GM12875 (cell line): Measurements from ENCODE around the gene CREB5.

Experiments
- H3K4me3 ChIP-seq: one replicate; pipeline ENCODE4 v1.5.1; 2011; ENCODE audit warnings: low read depth, low read length, control low read depth
- TF ChIP-seq, protein P1 (sequence below): IDR thresholded peaks from 2 replicates; pipeline ENCODE4 v1.5.1; 2011; ENCODE audit warnings: low read depth, mild to moderate bottlenecking, control low read depth, inconsistent platforms, low read length, moderate library complexity, borderline replicate concordance; ENCODE audit not compliant: insufficient read depth

Gene CREB5

DNA sequence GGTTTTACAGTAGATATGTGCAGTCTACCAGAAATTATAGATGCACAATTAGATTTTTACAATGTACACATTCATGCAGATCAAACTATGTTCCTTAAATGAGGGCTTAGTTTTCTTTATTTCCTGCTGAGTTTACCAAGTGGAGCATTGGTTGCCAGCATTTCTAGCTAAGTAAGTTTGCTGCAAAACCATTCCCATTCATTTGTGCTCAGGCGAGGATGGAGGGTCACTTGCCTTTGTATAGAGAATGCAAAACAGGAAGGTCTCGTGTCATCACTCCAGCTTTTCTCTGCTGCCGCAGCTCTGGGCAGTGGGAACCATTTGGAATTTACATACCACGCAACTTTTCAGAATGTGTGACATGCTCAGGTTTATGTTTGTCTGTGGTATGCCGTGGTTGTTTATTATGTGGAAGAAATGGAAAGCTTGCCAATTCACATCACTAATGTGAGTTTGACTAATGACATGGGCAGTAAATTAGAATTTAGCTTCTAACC lies 347.2 kb downstream of the CREB5 start:
- H3K4me3 ChIP-seq = no peak overlapping the region
- TF ChIP-seq, protein P1, sequence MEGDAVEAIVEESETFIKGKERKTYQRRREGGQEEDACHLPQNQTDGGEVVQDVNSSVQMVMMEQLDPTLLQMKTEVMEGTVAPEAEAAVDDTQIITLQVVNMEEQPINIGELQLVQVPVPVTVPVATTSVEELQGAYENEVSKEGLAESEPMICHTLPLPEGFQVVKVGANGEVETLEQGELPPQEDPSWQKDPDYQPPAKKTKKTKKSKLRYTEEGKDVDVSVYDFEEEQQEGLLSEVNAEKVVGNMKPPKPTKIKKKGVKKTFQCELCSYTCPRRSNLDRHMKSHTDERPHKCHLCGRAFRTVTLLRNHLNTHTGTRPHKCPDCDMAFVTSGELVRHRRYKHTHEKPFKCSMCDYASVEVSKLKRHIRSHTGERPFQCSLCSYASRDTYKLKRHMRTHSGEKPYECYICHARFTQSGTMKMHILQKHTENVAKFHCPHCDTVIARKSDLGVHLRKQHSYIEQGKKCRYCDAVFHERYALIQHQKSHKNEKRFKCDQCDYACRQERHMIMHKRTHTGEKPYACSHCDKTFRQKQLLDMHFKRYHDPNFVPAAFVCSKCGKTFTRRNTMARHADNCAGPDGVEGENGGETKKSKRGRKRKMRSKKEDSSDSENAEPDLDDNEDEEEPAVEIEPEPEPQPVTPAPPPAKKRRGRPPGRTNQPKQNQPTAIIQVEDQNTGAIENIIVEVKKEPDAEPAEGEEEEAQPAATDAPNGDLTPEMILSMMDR = no peak

DNA sequence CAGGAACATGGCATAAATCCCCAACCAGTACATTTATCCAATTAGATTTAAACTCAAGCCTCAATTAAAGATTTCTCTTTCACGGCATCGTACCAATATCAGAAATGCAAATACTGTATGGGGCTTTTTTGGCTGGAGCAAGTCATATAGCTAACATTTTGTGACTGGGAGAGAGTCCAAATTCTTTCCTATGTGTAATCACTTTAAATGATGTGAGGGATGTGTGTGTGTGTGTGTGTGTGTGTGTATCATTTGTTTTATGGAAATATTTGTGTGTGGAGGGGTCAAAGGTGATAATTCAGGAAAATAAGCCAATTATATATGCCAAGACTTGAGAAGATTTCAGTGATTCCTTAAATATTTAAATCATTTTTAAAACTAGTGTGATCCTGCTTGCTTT lies 349.2 kb downstream of the CREB5 start:
- TF ChIP-seq, protein P1 = no peak
- H3K4me3 ChIP-seq = no peak overlapping the region

DNA sequence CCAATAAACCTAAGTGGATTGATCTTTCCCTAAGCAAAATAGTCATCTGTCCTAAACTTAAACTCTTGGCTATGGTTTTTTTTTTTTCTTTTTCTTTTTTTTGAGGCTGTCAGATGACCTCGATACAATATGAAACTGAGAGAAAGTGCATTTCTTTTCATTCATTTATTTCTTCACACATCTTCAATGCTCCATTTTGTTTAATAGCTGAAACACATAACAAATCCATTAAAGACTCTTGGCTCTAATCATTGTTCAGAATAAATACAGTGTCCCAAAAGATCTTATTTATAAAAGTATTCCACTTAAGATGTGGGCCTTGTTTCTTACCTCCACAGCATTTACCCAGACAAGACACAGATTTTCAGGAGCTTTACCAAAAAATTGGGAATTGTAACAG lies 350.3 kb downstream of the CREB5 start:
- TF ChIP-seq, protein P1 = no peak
- H3K4me3 ChIP-seq = no peak overlapping the region

DNA sequence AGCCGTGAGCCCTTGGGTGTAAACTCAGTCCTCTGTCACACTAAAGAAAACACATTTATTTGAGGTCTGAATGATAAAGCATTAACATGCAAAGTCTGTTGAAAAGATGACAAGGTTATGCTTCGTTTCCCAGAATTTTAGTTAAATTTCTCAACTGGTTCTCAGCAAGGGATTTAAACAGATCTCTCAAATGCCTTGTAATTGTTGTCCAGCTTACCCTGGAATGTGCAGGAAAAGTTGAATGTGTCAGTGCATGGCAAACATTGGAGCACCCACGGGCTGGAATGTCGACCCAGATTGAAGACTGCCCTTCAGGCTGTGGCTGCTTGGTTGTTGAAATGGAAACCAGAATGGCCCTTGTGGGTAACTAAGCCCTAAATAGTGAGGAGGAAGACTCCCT lies 354.0 kb downstream of the CREB5 start:
- no peak overlapping the region for H3K4me3 ChIP-seq
- TF ChIP-seq, protein P1 = no peak

DNA sequence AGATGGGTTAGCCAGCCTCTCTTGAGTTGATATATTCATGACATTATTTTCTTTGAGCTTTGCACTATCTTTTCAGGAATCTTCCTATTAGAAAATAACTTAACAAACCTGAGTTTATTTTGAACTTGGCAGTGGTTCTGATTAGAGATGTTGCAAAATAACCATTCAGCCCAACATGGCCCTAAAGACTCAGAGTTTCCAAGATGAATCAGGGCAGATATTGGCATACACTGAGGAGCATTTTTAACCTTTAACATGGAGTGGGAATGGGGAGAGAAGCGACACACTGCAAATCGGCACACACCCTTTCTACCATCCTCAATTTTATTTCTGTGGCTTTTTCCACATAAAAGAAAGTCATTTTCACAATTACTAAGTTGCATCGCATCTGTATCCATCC lies 355.0 kb downstream of the CREB5 start:
- TF ChIP-seq, protein P1 = no peak
- no peak overlapping the region for H3K4me3 ChIP-seq

DNA sequence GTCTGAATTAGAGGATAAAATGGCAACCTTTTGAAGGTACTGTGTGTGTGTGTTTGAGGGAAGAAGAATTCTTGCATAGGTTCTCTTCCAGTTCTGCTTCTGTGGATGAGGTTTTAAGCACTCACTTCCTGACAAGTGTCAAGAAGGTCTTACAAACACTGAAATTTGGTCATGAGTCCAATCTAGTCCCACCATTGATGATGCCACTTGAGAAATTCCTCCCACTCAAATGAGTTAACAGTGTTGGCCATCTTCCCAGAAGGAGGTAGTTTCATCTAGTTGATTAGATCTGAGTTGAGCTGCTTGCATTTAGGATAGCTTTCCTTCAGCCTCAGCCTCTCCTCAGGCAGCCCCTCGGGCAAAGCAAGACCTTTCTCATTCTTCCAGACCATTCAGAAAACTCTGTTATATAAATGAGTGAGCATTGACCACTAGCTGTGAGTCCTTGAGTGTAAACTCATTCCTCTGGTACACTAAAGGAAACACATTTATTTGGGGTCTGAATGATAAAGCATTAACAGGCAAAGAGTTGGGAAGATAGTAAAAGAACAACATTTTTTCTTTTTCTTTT lies 356.3 kb downstream of the CREB5 start:
- H3K4me3 ChIP-seq = no peak overlapping the region
- TF ChIP-seq, protein P1 = no peak

DNA sequence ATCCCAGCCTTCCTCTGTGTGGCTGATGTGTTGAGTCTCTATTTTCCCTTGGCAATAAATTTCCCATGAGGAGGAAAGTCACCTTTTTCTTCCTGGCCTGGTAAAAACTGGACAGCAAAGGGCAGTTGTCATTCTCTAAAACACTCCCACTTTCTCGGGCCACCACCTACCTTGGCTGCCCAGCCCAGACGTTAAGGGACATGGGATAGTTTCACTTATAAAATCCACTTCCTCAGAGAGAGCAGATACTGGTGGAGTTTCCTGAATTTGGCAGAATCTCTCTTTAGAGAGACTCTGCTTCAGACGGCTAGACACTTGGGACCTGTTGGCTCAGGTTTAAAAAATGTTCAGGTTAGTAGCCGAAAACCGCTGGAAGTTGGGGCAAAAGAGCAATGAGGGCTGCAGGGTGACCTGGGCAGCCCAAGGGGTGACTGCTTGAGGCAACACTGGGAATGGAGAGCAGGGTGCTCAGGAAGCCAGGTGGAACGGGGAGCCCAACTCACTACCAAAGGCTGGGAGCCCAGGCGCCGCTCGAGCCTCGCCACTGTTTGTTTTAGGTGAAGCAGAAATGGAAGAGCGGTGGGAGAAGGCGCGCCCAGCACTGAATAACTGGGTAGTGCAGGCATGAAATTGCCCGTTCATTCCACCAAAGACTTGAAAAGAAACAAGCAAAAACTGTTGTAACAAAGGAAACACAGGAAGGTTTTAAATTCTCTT lies 359.7 kb downstream of the CREB5 start:
- H3K4me3 ChIP-seq = no peak overlapping the region
- TF ChIP-seq, protein P1 = no peak
